ENCODE results near the gene P2RX5.
"Not testable (repeated sequence)": the region's sequence is repeated elsewhere in the genome, so short reads cannot be mapped to it uniquely, and the experiment has no call there.

The P2RX5 gene

DNA sequence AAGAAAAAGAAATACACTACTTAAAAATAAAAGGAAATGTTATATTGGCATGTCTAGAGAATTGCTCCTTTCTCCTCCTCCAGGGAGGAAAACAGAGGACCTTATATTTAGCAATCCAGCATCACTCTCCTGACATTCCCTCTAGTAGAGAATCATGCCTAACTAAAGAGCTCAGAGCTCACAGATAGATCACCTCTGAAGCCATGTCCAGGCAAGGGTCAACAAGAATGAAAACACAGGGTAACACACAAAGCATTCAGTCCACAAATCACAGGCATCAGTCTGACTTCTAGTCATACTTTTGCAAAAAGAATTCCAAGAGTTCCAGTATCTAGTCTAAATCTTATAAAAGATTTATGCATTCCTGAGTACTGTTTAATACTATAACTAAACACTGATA lies 23.3 kb upstream of the P2RX5 start:
- H3K4me3 ChIP-seq (ENCODE audit: low read depth, low read length) = no peak overlapping the region
- no peaks in the 10 kb centered on the region for H3K27me3 ChIP-seq
- no peak for DNase-seq
- H3K36me3 ChIP-seq = peaks cover 8% of the 10 kb centered on the region; the same call in 1 of the 2 replicates
- TF ChIP-seq, protein P1, sequence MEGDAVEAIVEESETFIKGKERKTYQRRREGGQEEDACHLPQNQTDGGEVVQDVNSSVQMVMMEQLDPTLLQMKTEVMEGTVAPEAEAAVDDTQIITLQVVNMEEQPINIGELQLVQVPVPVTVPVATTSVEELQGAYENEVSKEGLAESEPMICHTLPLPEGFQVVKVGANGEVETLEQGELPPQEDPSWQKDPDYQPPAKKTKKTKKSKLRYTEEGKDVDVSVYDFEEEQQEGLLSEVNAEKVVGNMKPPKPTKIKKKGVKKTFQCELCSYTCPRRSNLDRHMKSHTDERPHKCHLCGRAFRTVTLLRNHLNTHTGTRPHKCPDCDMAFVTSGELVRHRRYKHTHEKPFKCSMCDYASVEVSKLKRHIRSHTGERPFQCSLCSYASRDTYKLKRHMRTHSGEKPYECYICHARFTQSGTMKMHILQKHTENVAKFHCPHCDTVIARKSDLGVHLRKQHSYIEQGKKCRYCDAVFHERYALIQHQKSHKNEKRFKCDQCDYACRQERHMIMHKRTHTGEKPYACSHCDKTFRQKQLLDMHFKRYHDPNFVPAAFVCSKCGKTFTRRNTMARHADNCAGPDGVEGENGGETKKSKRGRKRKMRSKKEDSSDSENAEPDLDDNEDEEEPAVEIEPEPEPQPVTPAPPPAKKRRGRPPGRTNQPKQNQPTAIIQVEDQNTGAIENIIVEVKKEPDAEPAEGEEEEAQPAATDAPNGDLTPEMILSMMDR (IDR thresholded peaks at IDR 0.05; ENCODE audit: low read depth, low read length) = no peak
- no peaks in the 10 kb centered on the region for H3K4me1 ChIP-seq
- no peaks in the 10 kb centered on the region for H3K9me3 ChIP-seq

DNA sequence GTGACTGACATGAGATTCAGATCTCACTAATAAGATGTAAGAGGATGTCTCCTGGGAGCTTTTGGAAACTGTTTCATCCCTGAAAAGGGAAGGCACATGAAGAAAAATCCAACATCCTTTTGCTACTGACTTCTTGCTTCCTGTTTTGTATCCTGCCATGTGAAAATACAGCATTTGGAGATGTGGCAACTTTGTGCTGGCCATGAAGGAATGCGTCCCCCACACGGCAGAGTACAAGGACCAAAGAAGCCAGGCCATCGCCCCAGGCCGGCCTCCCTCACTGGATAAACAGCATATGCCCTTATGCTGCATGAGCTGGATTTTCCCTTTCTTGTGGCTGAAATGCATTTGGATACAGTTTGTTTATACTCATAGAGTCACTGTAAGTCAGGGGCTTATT lies 22.2 kb upstream of the P2RX5 start:
- TF ChIP-seq, protein P1 (IDR thresholded peaks at IDR 0.05; ENCODE audit: low read depth, low read length) = no peak
- H3K27me3 ChIP-seq = no peaks in the 10 kb centered on the region
- H3K4me3 ChIP-seq (ENCODE audit: low read depth, low read length) = no peak overlapping the region
- no peak for DNase-seq
- H3K36me3 ChIP-seq = peaks cover 4% of the 10 kb centered on the region; the same call in 1 of the 2 replicates
- H3K9me3 ChIP-seq = no peaks in the 10 kb centered on the region
- H3K4me1 ChIP-seq = no peaks in the 10 kb centered on the region

DNA sequence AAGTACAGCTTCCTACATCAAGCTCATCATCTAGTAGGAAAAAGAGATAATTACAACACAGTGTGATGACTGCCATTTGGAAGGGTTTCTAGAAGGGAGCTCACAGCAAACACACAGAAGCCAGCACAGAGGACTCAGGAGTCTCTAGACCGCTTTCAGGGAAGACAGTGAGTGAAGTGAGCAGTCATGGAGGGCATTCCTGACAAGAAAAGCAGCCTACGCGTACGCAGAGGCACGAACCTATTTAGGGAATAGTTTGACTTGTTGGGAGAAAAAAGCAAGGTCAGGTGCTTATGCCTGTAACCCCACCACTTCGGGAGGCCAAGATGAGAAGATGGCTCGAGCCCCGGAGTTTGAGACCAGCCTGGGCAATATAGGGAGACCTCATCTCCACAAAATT lies 19.3 kb upstream of the P2RX5 start:
- TF ChIP-seq, protein P1 (IDR thresholded peaks at IDR 0.05; ENCODE audit: low read depth, low read length) = no peak
- no peak overlapping the region for H3K4me3 ChIP-seq (ENCODE audit: low read depth, low read length)
- no peaks in the 10 kb centered on the region for H3K4me1 ChIP-seq

DNA sequence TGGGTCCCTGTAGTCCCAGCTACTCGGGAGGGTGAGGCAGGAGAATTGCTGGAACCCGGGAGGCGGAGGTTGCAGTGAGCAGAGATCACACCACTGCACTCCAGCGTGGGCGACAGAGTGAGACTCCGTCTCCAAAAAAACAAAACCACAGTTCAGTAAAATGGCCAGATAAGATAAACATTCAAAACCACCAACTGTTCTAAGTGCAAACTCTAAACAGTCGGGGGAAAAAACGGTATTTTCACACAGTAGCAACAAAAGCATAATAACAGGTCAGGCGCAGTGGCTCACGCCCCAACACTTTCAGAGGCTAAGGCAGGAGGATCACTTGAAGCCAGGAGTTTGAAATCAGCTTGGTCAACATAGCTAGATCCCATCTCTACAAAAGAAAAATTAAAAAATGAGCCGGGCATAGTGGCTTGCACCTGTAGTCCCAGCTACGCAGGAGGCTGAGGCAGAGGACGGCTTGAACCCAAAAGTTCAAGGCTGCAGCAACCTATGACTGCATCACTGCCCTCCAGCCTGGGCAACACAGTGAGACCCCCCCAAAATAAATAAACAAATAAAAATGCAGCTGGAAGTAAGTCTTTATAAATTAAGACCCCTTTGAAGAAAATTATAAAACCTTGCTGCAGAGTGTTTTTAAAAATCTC lies 17.0 kb upstream of the P2RX5 start:
- Histone ChIP-seq H3K36me3 (peaks cover 4% of the 10 kb centered on the region; the same call in 1 of the 2 replicates), H3K27me3 (no peaks in the 10 kb centered on the region), H3K4me3 (ENCODE audit: low read depth, low read length) (no peak overlapping the region), H3K4me1 (no peaks in the 10 kb centered on the region), H3K9me3 (no peaks in the 10 kb centered on the region)
- TF ChIP-seq, protein P1 (IDR thresholded peaks at IDR 0.05; ENCODE audit: low read depth, low read length) = no peak
- DNase-seq = no peak

More for the DNA sequence above, 19.3 kb upstream of the P2RX5 start:
- Histone ChIP-seq H3K9me3 (no peaks in the 10 kb centered on the region), H3K36me3 (peaks cover 4% of the 10 kb centered on the region; the same call in 1 of the 2 replicates), H3K27me3 (no peaks in the 10 kb centered on the region)
- DNase-seq = no peak

DNA sequence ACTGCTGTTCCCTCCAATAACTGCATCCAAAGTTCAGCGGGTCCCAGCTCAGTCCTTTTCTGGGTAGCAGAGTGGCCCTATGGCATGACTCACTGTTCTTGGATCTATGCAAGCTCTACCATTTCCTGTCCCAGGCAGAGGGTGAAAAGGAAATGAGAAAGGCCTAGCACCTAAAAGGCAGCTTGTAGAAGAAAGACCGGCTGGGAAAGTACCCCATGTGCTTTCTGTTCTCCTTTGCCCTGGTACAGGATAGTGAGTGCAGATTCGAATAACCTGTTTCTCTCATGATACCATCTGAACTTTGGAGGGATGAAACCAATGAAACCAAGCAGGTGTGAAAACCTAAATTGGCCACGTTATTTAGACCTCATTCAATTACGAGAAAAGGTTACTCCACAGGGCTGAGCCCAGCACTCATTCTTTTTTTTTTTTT lies 15.0 kb upstream of the P2RX5 start:
- peaks cover 4% of the 10 kb centered on the region; the same call in 1 of the 2 replicates for H3K36me3 ChIP-seq
- H3K4me3 ChIP-seq (ENCODE audit: low read depth, low read length) = no peak overlapping the region
- no peak for DNase-seq
- TF ChIP-seq, protein P1 (IDR thresholded peaks at IDR 0.05; ENCODE audit: low read depth, low read length) = no peak
- no peaks in the 10 kb centered on the region for H3K4me1 ChIP-seq
- no peaks in the 10 kb centered on the region for H3K27me3 ChIP-seq
- H3K9me3 ChIP-seq = no peaks in the 10 kb centered on the region

DNA sequence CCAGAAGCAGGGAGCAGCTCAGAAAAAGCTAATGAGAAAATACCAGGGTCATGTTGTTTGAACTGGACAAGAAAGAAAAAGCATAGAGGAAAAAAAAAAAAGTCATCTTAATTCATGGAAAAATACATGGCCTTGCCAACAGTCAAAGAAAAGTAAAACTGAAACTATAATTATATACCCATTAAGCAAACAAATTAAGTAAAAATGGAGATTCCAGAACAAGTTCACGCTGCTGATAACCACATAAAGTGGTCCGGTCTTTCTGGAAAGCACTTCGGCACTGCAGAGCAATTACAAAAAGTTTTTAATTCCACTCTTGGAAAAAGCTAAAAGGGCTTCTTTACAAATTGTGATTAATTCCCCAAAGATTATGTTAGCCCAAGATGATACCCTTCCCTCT lies 12.4 kb upstream of the P2RX5 start:
- DNase-seq = no peak
- H3K36me3 ChIP-seq = no peaks in the 10 kb centered on the region
- H3K4me1 ChIP-seq = no peaks in the 10 kb centered on the region

DNA sequence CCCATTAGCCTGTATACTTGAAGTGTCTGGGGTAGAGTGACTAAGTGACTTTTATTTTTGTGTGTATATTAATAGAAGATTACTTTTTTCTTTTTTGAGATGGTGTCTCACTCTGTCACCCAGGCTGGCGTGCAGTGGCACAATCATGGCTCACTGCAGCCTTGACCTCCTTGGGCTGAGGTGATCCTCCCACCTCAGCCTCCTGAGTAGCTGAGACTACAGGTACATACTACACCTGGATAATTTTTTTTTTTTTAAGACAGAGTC lies 9.7 kb upstream of the P2RX5 start:
- DNase-seq; H3K9me3 ChIP-seq; H3K36me3 ChIP-seq; H3K4me3 ChIP-seq (ENCODE audit: low read depth, low read length); H3K4me1 ChIP-seq; H3K27me3 ChIP-seq: not testable (repeated sequence)

More for the DNA sequence above, 12.4 kb upstream of the P2RX5 start:
- TF ChIP-seq, protein P1 (IDR thresholded peaks at IDR 0.05; ENCODE audit: low read depth, low read length) = no peak
- Histone ChIP-seq H3K9me3 (no peaks in the 10 kb centered on the region), H3K4me3 (ENCODE audit: low read depth, low read length) (no peak overlapping the region), H3K27me3 (no peaks in the 10 kb centered on the region)
